H1 (cell line): ENCODE measurements around the gene SNX27. TPM values are rescaled to one million over a fixed set of nuclear protein-coding genes. Genes with fewer than 3 reads are reported as not detected.

Experiments used
- CHD2 ChIP-seq: IDR thresholded peaks from 2 replicates; pipeline ENCODE4 v1.6.1; 2012; ENCODE audit warnings: low read length, improper control_type of control experiment
- POU5F1 ChIP-seq: IDR thresholded peaks from 2 replicates; pipeline ENCODE4 v1.6.1; 2011; ENCODE audit warnings: low read depth, mild to moderate bottlenecking, low read length, moderate library complexity
- RAD21 ChIP-seq, 2 experiments: IDR thresholded peaks in 1 of 2; conservative IDR thresholded peaks in 1 of 2; 2 replicates each; pipeline ENCODE4 v1.6.1; 2011; ENCODE audit warnings: low read depth in 2 of 2, low read length in 2 of 2, improper control_type of control experiment in 1 of 2, inconsistent platforms in 1 of 2, mild to moderate bottlenecking in 1 of 2, moderate library complexity in 1 of 2
- TEAD4 ChIP-seq: IDR thresholded peaks from 2 replicates; pipeline ENCODE4 v1.6.1; 2012; ENCODE audit warnings: low read depth, low read length, inconsistent platforms, mixed read lengths
- polyA plus RNA-seq, 7 experiments: library from polyadenylated mRNA; depleted of rRNA in 3 of 7; stranded (reverse) in 5 of 7; unstranded in 2 of 7; fragments of >200 nt in 5 of 7; fragments of 200-250 nt in 2 of 7; gene quantifications; 1 replicate in 5 of 7; 2 replicates in 1 of 7; 4 replicates in 1 of 7; pipeline versions ENCODE4 v1.2.1 to v1.2.3, GENCODE V29; 2011 to 2013; ENCODE audit warnings: missing spikeins in 2 of 7, mixed read lengths in 2 of 7
- total RNA-seq: library from RNA; stranded (reverse); fragmentation: NEBNext Ultra II Directional; extraction: Animal tissue kit (Norgen Biotek cat#: 25700); gene quantifications from 2 replicates; pipeline ENCODE4 v1.2.1, GENCODE V29; 2021
- TF ChIP-seq, protein P1 (sequence below): fragments of 300-600 bp; sonication (generic); IDR thresholded peaks from 2 replicates; pipeline ENCODE4 v1.7.1; 2012; ENCODE audit warnings: low read length, moderate library complexity, mild to moderate bottlenecking, inconsistent platforms; ENCODE audit not compliant: insufficient replicate concordance

Gene SNX27
- total and polyA plus RNA-seq, 2 of the 8 experiments (the other 6 are each of a cell fraction or from before 2014, with no cell fraction given), result 23.4 to 65.4 TPM

DNA sequence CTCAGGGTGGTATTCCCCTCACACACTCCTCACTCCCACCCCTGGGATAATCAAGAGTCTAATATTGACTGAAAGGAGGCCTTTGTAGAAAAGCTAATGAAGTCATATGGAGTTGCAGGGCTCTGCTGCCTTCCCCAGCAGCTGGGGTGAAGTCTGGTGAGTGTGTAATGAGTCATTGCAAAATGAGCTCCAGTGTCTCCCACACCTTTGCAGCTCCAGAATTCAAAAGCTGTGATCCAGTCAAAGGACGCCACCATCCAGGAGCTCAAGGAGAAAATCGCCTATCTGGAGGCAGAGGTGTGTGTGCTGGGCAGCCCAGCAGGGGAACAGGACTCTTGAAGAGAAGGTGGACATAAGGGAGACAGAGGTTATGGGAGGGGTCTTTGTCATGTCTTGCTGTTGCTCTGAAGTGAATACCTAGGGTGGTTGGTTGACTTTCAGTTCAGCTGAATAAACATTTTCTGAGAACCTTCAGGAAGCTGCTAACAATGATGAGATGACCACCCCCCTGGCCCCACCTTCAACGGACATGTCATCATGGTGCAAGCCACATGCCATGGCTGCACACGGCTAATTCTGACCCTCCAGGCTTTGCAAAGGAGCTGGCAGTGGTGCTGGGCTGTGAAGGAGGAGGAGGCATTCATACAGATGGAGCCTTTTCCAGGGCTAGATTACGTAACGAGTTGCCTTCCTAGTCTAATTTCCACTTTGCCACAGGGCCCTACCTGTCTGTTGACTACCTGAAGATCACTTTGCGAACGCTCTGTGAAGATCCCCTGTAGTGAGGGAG lies 32.2 kb upstream of the SNX27 start (continued):
- TF ChIP-seq, protein P1, sequence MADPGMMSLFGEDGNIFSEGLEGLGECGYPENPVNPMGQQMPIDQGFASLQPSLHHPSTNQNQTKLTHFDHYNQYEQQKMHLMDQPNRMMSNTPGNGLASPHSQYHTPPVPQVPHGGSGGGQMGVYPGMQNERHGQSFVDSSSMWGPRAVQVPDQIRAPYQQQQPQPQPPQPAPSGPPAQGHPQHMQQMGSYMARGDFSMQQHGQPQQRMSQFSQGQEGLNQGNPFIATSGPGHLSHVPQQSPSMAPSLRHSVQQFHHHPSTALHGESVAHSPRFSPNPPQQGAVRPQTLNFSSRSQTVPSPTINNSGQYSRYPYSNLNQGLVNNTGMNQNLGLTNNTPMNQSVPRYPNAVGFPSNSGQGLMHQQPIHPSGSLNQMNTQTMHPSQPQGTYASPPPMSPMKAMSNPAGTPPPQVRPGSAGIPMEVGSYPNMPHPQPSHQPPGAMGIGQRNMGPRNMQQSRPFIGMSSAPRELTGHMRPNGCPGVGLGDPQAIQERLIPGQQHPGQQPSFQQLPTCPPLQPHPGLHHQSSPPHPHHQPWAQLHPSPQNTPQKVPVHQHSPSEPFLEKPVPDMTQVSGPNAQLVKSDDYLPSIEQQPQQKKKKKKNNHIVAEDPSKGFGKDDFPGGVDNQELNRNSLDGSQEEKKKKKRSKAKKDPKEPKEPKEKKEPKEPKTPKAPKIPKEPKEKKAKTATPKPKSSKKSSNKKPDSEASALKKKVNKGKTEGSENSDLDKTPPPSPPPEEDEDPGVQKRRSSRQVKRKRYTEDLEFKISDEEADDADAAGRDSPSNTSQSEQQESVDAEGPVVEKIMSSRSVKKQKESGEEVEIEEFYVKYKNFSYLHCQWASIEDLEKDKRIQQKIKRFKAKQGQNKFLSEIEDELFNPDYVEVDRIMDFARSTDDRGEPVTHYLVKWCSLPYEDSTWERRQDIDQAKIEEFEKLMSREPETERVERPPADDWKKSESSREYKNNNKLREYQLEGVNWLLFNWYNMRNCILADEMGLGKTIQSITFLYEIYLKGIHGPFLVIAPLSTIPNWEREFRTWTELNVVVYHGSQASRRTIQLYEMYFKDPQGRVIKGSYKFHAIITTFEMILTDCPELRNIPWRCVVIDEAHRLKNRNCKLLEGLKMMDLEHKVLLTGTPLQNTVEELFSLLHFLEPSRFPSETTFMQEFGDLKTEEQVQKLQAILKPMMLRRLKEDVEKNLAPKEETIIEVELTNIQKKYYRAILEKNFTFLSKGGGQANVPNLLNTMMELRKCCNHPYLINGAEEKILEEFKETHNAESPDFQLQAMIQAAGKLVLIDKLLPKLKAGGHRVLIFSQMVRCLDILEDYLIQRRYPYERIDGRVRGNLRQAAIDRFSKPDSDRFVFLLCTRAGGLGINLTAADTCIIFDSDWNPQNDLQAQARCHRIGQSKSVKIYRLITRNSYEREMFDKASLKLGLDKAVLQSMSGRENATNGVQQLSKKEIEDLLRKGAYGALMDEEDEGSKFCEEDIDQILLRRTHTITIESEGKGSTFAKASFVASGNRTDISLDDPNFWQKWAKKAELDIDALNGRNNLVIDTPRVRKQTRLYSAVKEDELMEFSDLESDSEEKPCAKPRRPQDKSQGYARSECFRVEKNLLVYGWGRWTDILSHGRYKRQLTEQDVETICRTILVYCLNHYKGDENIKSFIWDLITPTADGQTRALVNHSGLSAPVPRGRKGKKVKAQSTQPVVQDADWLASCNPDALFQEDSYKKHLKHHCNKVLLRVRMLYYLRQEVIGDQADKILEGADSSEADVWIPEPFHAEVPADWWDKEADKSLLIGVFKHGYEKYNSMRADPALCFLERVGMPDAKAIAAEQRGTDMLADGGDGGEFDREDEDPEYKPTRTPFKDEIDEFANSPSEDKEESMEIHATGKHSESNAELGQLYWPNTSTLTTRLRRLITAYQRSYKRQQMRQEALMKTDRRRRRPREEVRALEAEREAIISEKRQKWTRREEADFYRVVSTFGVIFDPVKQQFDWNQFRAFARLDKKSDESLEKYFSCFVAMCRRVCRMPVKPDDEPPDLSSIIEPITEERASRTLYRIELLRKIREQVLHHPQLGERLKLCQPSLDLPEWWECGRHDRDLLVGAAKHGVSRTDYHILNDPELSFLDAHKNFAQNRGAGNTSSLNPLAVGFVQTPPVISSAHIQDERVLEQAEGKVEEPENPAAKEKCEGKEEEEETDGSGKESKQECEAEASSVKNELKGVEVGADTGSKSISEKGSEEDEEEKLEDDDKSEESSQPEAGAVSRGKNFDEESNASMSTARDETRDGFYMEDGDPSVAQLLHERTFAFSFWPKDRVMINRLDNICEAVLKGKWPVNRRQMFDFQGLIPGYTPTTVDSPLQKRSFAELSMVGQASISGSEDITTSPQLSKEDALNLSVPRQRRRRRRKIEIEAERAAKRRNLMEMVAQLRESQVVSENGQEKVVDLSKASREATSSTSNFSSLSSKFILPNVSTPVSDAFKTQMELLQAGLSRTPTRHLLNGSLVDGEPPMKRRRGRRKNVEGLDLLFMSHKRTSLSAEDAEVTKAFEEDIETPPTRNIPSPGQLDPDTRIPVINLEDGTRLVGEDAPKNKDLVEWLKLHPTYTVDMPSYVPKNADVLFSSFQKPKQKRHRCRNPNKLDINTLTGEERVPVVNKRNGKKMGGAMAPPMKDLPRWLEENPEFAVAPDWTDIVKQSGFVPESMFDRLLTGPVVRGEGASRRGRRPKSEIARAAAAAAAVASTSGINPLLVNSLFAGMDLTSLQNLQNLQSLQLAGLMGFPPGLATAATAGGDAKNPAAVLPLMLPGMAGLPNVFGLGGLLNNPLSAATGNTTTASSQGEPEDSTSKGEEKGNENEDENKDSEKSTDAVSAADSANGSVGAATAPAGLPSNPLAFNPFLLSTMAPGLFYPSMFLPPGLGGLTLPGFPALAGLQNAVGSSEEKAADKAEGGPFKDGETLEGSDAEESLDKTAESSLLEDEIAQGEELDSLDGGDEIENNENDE, result no peak
- no peak for TF ChIP-seq RAD21 (IDR thresholded peaks at IDR 0.05 in 1 of 2, conservative IDR thresholded peaks at IDR 0.05 in 1 of 2; ENCODE audit: low read depth in 2 of 2, low read length in 2 of 2)
- no peak for TF ChIP-seq POU5F1
- TF ChIP-seq TEAD4, result no peak
- TF ChIP-seq CHD2, result no peak
